Inflammatory macrophage (primary cell): ENCODE data around the gene DGKG.

ENCODE experiments used
- DNase-seq, 2 donors: peaks; one replicate each; pipeline ENCODE4 v3.0.0-alpha.2; 2020 to 2022

The DGKG gene

GRCh38 chr3:186169379-186169778, 192.7 kb downstream of the DGKG start:
- DNase-seq = no peak

- no peak for DNase-seq
These were observed 193.1 kb downstream of the DGKG start for GRCh38 chr3:186168976-186169375.

GRCh38 chr3:186167646-186168395, 194.2 kb downstream of the DGKG start:
- no peak for DNase-seq

DNA sequence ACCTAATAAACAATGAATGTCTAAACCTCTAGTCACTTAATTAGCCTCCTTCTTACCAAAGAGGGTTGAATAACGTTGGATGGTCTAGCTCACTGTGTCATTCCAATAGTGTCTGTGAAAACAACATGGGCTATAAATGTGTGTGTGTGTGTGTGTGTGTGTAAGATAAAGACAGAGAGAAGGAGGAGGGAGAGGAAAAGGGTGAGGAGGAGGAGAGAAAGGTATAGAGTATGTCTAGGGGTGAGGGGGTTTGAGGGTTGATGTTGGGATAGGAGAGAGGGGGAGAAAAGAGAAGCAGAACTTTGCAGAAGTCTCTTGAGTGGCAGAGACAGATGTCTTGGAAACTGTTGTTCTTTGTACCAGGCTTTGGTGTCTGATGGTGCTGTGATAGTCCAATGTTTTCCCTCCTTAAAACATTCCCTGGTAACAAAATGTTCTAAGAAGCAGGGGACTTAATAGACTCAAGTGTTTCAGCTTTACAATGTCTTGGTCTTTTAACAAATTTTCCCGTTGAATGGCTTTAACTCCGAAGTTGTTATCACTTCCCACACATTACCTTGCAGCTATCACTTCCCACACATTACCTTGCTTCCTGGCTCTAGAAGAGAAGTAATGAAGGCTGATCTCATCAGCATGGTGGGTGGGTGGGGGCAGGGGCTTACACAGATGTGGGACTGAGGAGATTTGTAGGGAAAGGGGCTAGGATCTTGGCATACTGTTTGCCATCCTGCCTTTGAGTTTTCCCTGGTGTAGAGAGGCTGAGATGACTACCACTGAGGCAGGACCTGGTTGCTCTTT, 195.3 kb downstream of the DGKG start:
- DNase-seq = no peak

DNA sequence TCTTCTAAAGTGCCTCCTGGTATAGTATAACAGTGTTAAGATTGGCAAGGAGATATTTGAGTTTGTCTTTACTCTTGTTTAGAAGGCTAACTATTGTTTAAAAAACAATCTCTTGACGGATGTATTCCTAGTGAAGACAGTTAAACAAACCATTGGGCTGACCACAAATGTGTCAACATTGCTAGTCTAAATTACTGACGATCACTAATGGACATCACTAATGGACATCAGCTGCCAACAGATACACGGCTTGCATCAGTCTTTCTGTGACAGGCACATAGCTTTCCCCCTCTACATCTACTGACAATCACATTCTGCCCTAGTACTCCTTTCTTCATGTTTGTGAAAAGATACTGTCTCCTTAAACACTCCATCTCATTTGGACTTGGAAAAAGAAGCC, 196.0 kb downstream of the DGKG start:
- no peak for DNase-seq

DNA sequence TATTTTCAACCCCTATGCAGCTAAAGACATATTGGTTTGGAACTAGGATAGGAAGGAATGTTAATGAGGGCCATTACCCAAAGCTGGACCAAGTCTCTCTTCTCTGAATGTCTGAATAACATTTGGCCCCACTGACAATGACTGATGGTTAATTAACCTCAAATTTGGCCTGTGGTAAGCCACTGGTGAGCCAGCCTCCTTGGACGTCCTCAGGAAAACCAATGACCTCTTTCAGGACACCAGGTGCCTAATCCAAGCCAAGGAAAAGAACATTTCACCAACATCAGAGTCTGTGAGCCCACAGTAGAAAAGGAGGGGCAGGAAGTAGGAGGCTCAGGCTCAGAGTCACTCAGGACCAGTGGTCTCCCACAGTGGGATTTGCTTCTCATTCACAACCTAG, 196.7 kb downstream of the DGKG start:
- DNase-seq = no peak

GRCh38 chr3:186164696-186165095, 197.3 kb downstream of the DGKG start:
- DNase-seq = no peak

DNA sequence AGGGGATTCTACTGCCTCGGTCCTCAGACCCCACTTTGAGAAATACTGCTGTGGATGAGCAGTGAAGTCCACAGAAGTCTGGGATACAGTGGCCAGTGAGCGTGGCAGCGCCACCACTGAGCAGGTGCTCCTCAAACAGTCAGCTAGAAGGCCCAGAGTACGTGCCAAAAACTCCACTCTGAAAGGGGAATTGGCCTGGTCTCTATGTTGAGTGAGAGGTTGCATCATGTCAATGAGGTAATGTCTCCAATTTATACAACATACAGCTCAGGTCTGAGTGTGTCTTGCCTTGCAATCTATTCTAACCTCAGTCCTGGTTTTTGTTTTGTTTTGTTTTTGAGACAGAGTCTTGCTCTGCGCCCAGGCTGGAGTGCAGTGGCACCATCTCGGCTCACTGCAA, 199.8 kb downstream of the DGKG start:
- peak; percentile 73 to 92 for DNase-seq

- DNase-seq = no peak
These were observed 201.3 kb downstream of the DGKG start for GRCh38 chr3:186160691-186161243.

DNA sequence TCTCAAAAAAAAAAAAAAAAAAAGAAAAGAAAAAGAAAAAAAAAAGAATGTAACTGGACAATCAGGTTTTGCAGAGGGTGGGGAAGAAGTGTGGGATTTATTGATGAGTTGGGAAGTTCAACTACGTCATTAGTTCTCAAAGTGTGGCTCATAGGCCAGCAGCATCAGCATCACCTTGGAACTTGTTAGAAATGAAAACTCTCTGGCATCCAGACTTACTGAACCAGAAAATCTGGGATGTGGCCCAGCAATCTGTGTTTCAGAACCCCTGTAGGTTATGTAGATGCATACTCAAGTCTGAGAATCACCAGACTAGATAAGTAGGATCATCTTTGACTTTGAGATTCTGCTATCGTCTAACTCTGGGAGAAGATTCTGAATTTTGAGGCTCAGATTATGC, 207.4 kb downstream of the DGKG start:
- no peak for DNase-seq

GRCh38 chr3:186152889-186153292, 209.1 kb downstream of the DGKG start:
- peak; percentile 77 to 89 for DNase-seq

DNA sequence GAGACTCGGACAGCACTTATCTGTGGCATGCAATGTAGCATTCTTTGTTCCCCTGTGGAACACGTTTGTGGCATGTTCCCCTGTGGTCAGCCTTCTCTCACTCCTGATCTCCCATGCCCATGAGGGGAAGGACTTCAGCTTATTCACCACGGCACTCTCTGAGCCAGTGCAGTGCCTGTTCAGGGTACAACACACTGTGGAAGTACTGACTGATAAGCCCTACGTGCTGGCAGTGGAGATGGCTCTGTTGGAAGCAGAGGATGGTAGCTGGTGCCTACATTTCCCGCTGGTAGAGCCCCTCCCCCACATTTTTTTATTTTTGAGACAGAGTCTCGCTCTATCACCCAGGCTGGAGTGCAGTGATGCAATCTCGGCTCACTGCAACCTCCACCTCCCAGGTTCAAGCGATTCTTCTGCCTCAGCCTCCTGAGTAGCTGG, 209.7 kb downstream of the DGKG start:
- DNase-seq = peak in 1 of 2 donors; percentile 4

GRCh38 chr3:186151077-186151971, 210.7 kb downstream of the DGKG start:
- peak; percentile 9 to 68 for DNase-seq

DNA sequence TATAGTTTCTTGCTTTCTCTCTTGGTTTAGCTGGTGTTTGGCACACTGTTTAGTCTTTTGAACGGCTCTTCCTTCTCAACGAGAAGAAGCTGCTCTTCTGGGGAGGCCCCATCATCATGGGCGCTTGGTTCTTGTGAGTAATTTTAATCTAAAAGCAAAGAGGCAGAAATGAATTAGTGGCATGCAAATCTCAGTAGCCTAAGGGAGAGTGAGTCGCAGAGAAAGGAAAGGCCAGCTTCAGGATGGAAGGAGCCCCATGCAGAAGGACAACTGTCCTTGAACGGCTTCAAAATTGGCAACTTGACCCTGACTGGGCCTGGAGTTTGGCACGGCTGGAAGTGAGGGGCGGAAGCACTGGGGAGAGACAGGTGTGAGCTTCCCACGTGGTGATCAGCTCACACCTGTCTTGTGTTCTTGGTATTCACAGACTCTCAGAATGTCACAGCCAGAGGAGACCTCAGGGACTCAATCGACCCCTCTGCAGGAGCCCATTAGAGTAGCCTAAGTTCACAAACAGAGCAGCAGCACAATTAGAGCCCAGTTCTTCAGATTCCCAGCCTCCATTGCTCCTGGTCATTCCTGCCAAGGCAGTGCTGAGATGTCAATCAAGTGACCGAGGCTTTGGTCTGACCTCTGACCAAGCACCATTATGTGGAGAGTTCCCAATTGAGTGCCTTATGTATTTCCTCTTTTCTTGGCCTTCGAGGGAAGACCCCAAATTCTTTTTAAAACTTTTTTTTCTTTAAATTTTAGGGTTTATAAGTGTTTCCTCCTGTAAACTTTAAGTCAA, 211.8 kb downstream of the DGKG start:
- peak in 1 of 2 donors; percentile 13 for DNase-seq

GRCh38 chr3:186149319-186149960, 212.6 kb downstream of the DGKG start:
- DNase-seq = peak in 1 of 2 donors; percentile 30

GRCh38 chr3:186144257-186144656, 217.8 kb downstream of the DGKG start:
- no peak for DNase-seq

DNA sequence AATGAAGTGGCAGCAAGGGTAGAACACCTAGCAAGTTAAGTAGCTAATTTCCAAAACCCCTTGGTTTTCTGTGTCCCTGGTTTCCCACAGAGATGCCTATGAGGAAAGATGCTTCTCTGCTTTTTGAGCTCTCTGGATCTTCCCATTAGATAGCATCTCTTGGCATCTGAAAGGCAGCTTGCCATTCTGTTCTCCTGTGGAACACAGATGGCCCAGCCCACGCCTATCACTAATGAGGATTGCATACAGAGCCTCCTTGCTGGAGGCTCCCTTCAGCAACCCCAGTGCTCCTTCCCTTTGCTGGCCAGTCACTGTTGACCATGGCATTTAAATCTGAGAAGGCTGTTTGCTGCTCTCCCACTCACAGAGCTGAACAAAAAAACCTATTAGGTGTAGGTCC, 218.8 kb downstream of the DGKG start:
- DNase-seq = no peak

GRCh38 chr3:186142393-186142932, 219.6 kb downstream of the DGKG start:
- DNase-seq = no peak

- DNase-seq = no peak
These were observed 220.2 kb downstream of the DGKG start for GRCh38 chr3:186141790-186142189.

- DNase-seq = no peak
These were observed 223.6 kb downstream of the DGKG start for GRCh38 chr3:186138272-186138981.
